H1 (cell line): ENCODE measurements around the gene NFIA.

Source experiments
- BRCA1 ChIP-seq: IDR thresholded peaks from 2 replicates; pipeline ENCODE4 v1.6.1; 2012; ENCODE audit warnings: low read depth, low read length, improper control_type of control experiment
- CTCF ChIP-seq, 3 experiments: IDR thresholded peaks; 1 replicate in 2 of 3; 2 replicates in 1 of 3; pipeline versions ENCODE4 v1.5.1 to v1.6.1; 2011; ENCODE audit warnings: low read length in 3 of 3, mild to moderate bottlenecking in 3 of 3, inconsistent platforms in 2 of 3, low read depth in 1 of 3, moderate library complexity in 1 of 3; ENCODE audit not compliant: insufficient read depth in 1 of 3; ENCODE audit errors: control extremely low read depth in 1 of 3
- EGR1 ChIP-seq: IDR thresholded peaks from 2 replicates; pipeline ENCODE4 v1.6.1; 2011; ENCODE audit warnings: low read depth, low read length, borderline replicate concordance
- EZH2 ChIP-seq: fragments of 200-600 bp; sonication (generic); IDR thresholded peaks from 2 replicates; pipeline ENCODE4 v1.7.1; 2012; ENCODE audit warnings: low read depth, mild to moderate bottlenecking, moderate library complexity, low read length, inconsistent platforms; ENCODE audit not compliant: severe bottlenecking
- HDAC6 ChIP-seq: IDR thresholded peaks from one replicate; pipeline ENCODE4 v1.7.1; 2012; ENCODE audit warnings: low read depth, mild to moderate bottlenecking, inconsistent platforms, low read length, moderate library complexity
- KDM5A ChIP-seq: fragments of 200-600 bp; IDR thresholded peaks from 2 replicates; pipeline ENCODE4 v1.7.1; 2012; ENCODE audit warnings: mild to moderate bottlenecking, low read length, inconsistent platforms, mixed read lengths
- NANOG ChIP-seq: IDR thresholded peaks from 2 replicates; pipeline ENCODE4 v1.6.1; 2011; ENCODE audit warnings: low read length, low read depth, mild to moderate bottlenecking, inconsistent platforms; ENCODE audit not compliant: insufficient read depth, poor library complexity, severe bottlenecking
- TBP ChIP-seq: IDR thresholded peaks from 2 replicates; pipeline ENCODE4 v1.6.1; 2011; ENCODE audit warnings: low read depth, low read length, improper control_type of control experiment

- TF ChIP-seq NANOG, result no peak
- TF ChIP-seq BRCA1, result no peak
- TF ChIP-seq KDM5A, result no peak
- TF ChIP-seq EGR1, result no peak
- TF ChIP-seq CTCF (IDR thresholded peaks at IDR 0.05; ENCODE audit: control extremely low read depth in 1 of 3, insufficient read depth in 1 of 3, low read depth in 1 of 3, low read length in 3 of 3), result no peak
- no peak for TF ChIP-seq EZH2
- no peak for TF ChIP-seq TBP
- TF ChIP-seq HDAC6, result no peak
Measured at GRCh38 chr1:61051443-61051718, 31.0 kb upstream of the NFIA start.
